Omental fat pad (tissue), 4 donors: ENCODE data around the gene ZNF33A. TPM values are rescaled to one million over a fixed set of nuclear protein-coding genes. Genes with fewer than 3 reads are reported as not detected.
"Not testable (repeated sequence)": the region's sequence is repeated elsewhere in the genome, so short reads cannot be mapped to it uniquely, and the experiment has no call there.

Experiments used
- ATAC-seq: fragments of 150-250 bp; one replicate; pipeline ENCODE4 v1.9.1; 2016; ENCODE audit warnings: mild to moderate bottlenecking, moderate library complexity; ENCODE audit not compliant: low FRiP score
- DNase-seq: peaks from one replicate; pipeline ENCODE4 v3.0.0-alpha.2; 2019; ENCODE audit warnings: low spot score
- CTCF ChIP-seq, 3 donors: fragments of 450-650 bp; IDR thresholded peaks; one replicate each; pipeline ENCODE4 v1.5.1; 2016 to 2017; ENCODE audit warnings: antibody characterized with exemption in 3 of 3, mild to moderate bottlenecking in 3 of 3, moderate library complexity in 2 of 3
- total RNA-seq, 4 donors: library from RNA; depleted of rRNA; stranded (reverse); fragments of >200 nt; gene quantifications; one replicate each; pipeline ENCODE4 v1.1.0, GENCODE V29; 2016

ZNF33A gene
- total RNA-seq, 4 donors from 2014 or later, result 17.2 to 27.7 (median 22.2) TPM

DNA sequence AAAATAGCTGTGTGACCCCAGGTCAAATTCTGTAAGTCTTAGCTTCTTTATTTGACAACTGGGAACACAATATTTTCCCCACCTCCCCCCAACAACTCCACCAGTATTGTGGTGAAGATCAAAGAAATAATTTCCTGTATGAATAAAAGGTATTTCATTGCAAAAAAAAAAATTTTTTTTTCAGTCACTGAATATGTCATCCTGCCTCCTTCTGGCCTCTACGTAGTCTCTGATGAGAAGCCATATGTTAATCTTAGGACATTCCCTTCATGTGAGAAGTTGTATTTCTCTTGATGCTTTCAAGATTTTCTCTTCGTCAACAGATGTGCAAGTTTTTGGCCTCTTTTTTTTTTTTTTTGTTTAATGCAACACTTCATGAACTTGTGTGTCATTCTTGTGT, 33.0 kb downstream of the ZNF33A start:
- ATAC-seq (no peak), DNase-seq (no peak)
- TF ChIP-seq CTCF (IDR thresholded peaks at IDR 0.05), result no peak

DNA sequence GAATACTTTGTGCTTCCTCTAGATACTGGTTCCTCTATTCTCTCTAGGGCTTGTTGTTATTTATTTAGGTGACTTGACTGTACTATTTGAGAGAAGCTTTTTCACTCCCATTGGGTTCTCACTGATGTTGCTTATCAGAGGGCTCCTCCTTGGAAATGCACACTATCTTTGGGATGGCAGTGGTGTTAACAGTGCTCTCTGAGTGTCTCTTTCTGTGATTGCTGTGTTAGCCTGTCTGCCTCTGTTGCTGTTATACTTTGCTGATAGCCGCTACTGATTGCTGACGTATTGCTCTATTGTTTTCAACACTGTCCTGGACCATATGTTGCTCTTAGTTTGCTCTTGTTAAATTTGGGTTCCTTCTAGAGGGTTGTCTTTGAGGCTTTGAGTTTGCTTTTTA, 34.7 kb downstream of the ZNF33A start:
- ATAC-seq (no peak), DNase-seq (no peak)
- TF ChIP-seq CTCF (IDR thresholded peaks at IDR 0.05), result no peak

DNA sequence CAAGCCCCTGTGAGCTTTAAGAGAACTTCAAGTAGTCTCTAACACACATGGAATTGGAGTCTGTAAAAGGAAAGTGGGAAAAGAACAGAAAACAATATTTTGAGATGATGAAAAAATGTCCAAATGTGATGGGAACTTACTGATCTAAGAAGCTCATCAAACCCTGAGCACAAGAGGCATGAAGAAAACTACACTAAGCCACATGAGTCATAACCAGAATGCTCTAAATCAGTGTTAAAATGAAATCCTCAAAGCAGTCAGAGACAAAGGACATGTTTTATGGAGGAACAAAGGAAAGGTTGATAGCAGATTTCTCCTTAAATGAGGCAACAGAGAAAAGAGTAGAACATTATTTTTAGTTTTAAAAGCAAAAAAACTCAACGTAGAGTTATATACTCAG, 37.2 kb downstream of the ZNF33A start:
- DNase-seq (no peak), ATAC-seq (no peak)
- TF ChIP-seq CTCF (IDR thresholded peaks at IDR 0.05), result no peak

GRCh38 chr10:38050212-38050611, 39.7 kb downstream of the ZNF33A start:
- no peak for ATAC-seq
- TF ChIP-seq CTCF (IDR thresholded peaks at IDR 0.05), result no peak
- DNase-seq, result no peak

DNA sequence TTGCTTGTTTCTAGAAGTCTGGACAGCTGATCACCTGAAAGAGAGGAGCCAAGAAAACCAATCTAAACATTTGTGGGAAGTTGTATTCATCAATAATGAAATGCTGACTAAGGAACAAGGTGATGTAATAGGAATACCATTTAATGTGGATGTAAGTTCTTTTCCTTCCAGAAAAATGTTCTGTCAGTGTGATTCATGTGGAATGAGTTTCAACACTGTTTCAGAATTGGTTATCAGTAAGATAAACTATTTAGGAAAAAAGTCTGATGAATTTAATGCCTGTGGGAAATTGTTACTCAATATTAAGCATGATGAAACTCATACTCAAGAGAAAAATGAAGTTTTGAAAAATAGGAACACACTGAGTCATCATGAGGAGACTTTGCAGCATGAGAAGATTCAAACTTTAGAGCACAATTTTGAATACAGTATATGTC, 43.9 kb downstream of the ZNF33A start:
- TF ChIP-seq CTCF (IDR thresholded peaks at IDR 0.05), result no peak
- no peak for ATAC-seq
- DNase-seq, result no peak

GRCh38 chr10:38055274-38055894, 44.9 kb downstream of the ZNF33A start:
- DNase-seq, ATAC-seq: not testable (repeated sequence)

GRCh38 chr10:38069663-38070062, 59.2 kb downstream of the ZNF33A start:
- not testable (repeated sequence) for ATAC-seq, DNase-seq

DNA sequence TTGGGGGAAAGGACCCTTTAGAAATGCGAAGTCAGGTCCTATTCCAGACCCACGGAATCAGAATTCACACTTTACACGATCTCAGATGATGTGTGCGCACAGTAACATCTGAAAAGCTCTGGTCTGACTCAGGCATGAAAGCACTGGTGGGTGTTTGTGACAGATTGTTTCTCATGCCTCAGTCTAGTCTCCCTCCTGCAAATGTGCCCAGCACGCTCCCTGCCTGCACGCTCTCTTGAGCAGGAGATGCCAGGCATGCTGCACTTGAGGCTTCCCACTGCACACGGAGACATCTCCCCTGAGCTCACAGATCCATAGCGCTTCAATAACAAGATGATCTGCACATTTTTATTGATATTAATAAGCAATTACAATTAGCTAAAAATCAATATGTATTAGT, 60.0 kb downstream of the ZNF33A start:
- ATAC-seq, result no peak
- no peak for DNase-seq
- TF ChIP-seq CTCF (IDR thresholded peaks at IDR 0.05), result no peak
